CD4-positive, alpha-beta memory T cell (primary cell): ENCODE results near the gene IL17RD. TPM values are rescaled to one million over a fixed set of nuclear protein-coding genes. Genes with fewer than 3 reads are reported as not detected.

ENCODE experiments used
- CTCF ChIA-PET: fragments of 350-600 bp; sonication (Branson Sonifier 250); formaldehyde crosslinking; loops from one replicate; lab custom pipeline; 2021; ENCODE audit warnings: inconsistent platforms; ENCODE audit not compliant: partially characterized antibody; lab: Charles Lee
- POLR2A ChIA-PET: fragments of 350-600 bp; sonication (Branson Sonifier 250); formaldehyde crosslinking; loops from one replicate; lab custom pipeline; 2021; ENCODE audit not compliant: partially characterized antibody; lab: Charles Lee
- DNase-seq, 5 donors: peaks; one replicate each; pipeline versions ENCODE4 v3.0.0 to v3.0.0-alpha.2; 2020 to 2022; ENCODE audit warnings: mixed read lengths in 1 of 5
- H3K27ac ChIP-seq: one replicate; pipeline ENCODE4 v1.7.0; 2013; ENCODE audit warnings: low read depth, low read length
- H3K27me3 ChIP-seq: 2 replicates; pipeline ENCODE4 v1.7.0; 2013; ENCODE audit warnings: mild to moderate bottlenecking, low read length, moderate library complexity; ENCODE audit not compliant: insufficient read depth
- H3K36me3 ChIP-seq: 2 replicates; pipeline ENCODE4 v1.7.0; 2013; ENCODE audit warnings: mild to moderate bottlenecking, low read length, moderate library complexity; ENCODE audit not compliant: insufficient read depth
- H3K4me1 ChIP-seq: 2 replicates; pipeline ENCODE4 v1.7.0; 2013; ENCODE audit warnings: mild to moderate bottlenecking, low read length, moderate library complexity; ENCODE audit not compliant: insufficient read depth
- H3K4me3 ChIP-seq, 2 donors: one replicate each; pipeline ENCODE4 v1.7.0; 2013; ENCODE audit warnings: low read length in 2 of 2, mild to moderate bottlenecking in 1 of 2
- H3K9me3 ChIP-seq, 2 donors: one replicate each; pipeline ENCODE4 v1.7.0; 2013; ENCODE audit warnings: low read length in 2 of 2, control low read depth in 1 of 2; ENCODE audit not compliant: control insufficient read depth in 1 of 2
- H3K27ac Mint-ChIP-seq, 7 donors: one replicate each; pipeline ENCODE4 v1.8.0; 2020 to 2021; ENCODE audit warnings: mixed read lengths in 7 of 7, mild to moderate bottlenecking in 6 of 7, inconsistent platforms in 3 of 7, moderate library complexity in 3 of 7
- H3K27me3 Mint-ChIP-seq, 2 donors: one replicate each; pipeline ENCODE4 v1.8.0; 2020 to 2021; ENCODE audit warnings: mixed read lengths in 2 of 2
- H3K36me3 Mint-ChIP-seq, 2 donors: one replicate each; pipeline ENCODE4 v1.8.0; 2020 to 2021; ENCODE audit warnings: mixed read lengths in 2 of 2, inconsistent platforms in 1 of 2, mild to moderate bottlenecking in 1 of 2
- H3K4me1 Mint-ChIP-seq, 4 donors: one replicate each; pipeline ENCODE4 v1.8.0; 2020 to 2021; ENCODE audit warnings: mixed read lengths in 4 of 4, mild to moderate bottlenecking in 1 of 4
- H3K4me3 Mint-ChIP-seq, 8 donors: one replicate each; pipeline ENCODE4 v1.8.0; 2020 to 2021; ENCODE audit warnings: mixed read lengths in 8 of 8, mild to moderate bottlenecking in 7 of 8, moderate library complexity in 6 of 8, inconsistent platforms in 3 of 8
- H3K9me3 Mint-ChIP-seq, 8 donors: one replicate each; pipeline ENCODE4 v1.8.0; 2020 to 2021; ENCODE audit warnings: mixed read lengths in 8 of 8, mild to moderate bottlenecking in 5 of 8, inconsistent platforms in 3 of 8, moderate library complexity in 1 of 8
- intact Hi-C: fragments of 100-400 bp; cut with micrococcal nuclease; formaldehyde crosslinking; loops from one replicate; pipeline ENCODE4 v1.15.1; 2023
- polyA plus RNA-seq, 2 donors: library from polyadenylated mRNA; unstranded; fragments of 300-500 nt; fragmentation: Illumina TruSeq; gene quantifications; one replicate each; pipeline ENCODE4 v1.2.3, GENCODE V29; 2021
- total RNA-seq, 2 experiments: library from RNA; stranded (reverse); gene quantifications; one replicate each; pipeline ENCODE4 v1.2.3, GENCODE V29; 2021

IL17RD gene
- total and polyA plus RNA-seq, 4 experiments from 2014 or later: not detected

GRCh38 chr3:57168151-57168550 lies 3.0 kb upstream of the IL17RD start:
- H3K4me3 ChIP-seq: no peak overlapping the region
- no peaks in the 10 kb centered on the region for H3K36me3 Mint-ChIP-seq
- no peak overlapping the region for H3K27ac Mint-ChIP-seq
- peaks cover 17% of the 10 kb centered on the region for H3K27me3 ChIP-seq
- peaks cover 12% of the 10 kb centered on the region for H3K4me1 ChIP-seq
- peaks cover 36 to 49% of the 10 kb centered on the region in 2 donors for H3K27me3 Mint-ChIP-seq
- H3K27ac ChIP-seq: no peak overlapping the region
- intact Hi-C loops: no loop called here
- no peak for DNase-seq
- no peaks in the 10 kb centered on the region for H3K9me3 ChIP-seq
- ChIA-PET POLR2A (no interaction called here), CTCF (no interaction called here)
- H3K4me1 Mint-ChIP-seq: peaks cover 7 to 20% (median 11%) of the 10 kb centered on the region in 4 donors
- no peak overlapping the region for H3K4me3 Mint-ChIP-seq
- no peaks in the 10 kb centered on the region for H3K36me3 ChIP-seq
- H3K9me3 Mint-ChIP-seq: no peaks in the 10 kb centered on the region

- H3K27me3 Mint-ChIP-seq: peaks cover 46 to 57% of the 10 kb centered on the region in 2 donors
- no peaks in the 10 kb centered on the region for H3K36me3 ChIP-seq
- ChIA-PET CTCF (interaction anchor here (1.4 to 1.6 kb wide), 2 partner anchors 52 to 62 kb away, joined by 3 read pairs; no protein-coding TSS in a partner anchor), POLR2A (no interaction called here)
- no peak for DNase-seq
- no peaks in the 10 kb centered on the region for H3K36me3 Mint-ChIP-seq
- no peak overlapping the region for H3K27ac Mint-ChIP-seq
- H3K4me1 ChIP-seq: peaks cover 12% of the 10 kb centered on the region
- H3K4me3 Mint-ChIP-seq: peak overlapping the region in 3 of 8 donors; percentile 23 to 63 (median 33)
- H3K27ac ChIP-seq: no peak overlapping the region
- no peak overlapping the region for H3K4me3 ChIP-seq
- intact Hi-C loops: no loop called here
- no peaks in the 10 kb centered on the region for H3K9me3 ChIP-seq
- H3K27me3 ChIP-seq: peaks cover 17% of the 10 kb centered on the region
- H3K9me3 Mint-ChIP-seq: no peaks in the 10 kb centered on the region
- peaks cover 7 to 21% (median 15%) of the 10 kb centered on the region in 4 donors for H3K4me1 Mint-ChIP-seq
These were observed 1.5 kb upstream of the IL17RD start for GRCh38 chr3:57166660-57167059.

- H3K4me1 ChIP-seq: peaks cover 12% of the 10 kb centered on the region
- H3K36me3 ChIP-seq: no peaks in the 10 kb centered on the region
- intact Hi-C loops: no loop called here
- H3K9me3 ChIP-seq: no peaks in the 10 kb centered on the region
- H3K9me3 Mint-ChIP-seq: no peaks in the 10 kb centered on the region
- peak overlapping the region; percentile 72 to 82 (median 78) for H3K4me3 Mint-ChIP-seq
- no peak for DNase-seq
- no peak overlapping the region for H3K27ac Mint-ChIP-seq
- H3K36me3 Mint-ChIP-seq: no peaks in the 10 kb centered on the region
- CTCF ChIA-PET: interaction anchor here (0.6 to 1.6 kb wide), 3 partner anchors 53 to 473 kb away, joined by 3 read pairs; no protein-coding TSS in a partner anchor
- peaks cover 42 to 58% of the 10 kb centered on the region in 2 donors for H3K27me3 Mint-ChIP-seq
- H3K27me3 ChIP-seq: peaks cover 21% of the 10 kb centered on the region
- H3K4me3 ChIP-seq: no peak overlapping the region
- H3K4me1 Mint-ChIP-seq: peaks cover 7 to 24% (median 15%) of the 10 kb centered on the region in 4 donors
- POLR2A ChIA-PET: no interaction called here
- no peak overlapping the region for H3K27ac ChIP-seq
These were observed 488 bp upstream of the IL17RD start for GRCh38 chr3:57165641-57166040.

- H3K27ac ChIP-seq: no peak overlapping the region
- CTCF ChIA-PET: interaction anchor here (1.6 kb wide), 1 partner anchor 10 kb away, joined by 4 read pairs; no protein-coding TSS in a partner anchor
- Mint-ChIP-seq H3K4me1 (peaks cover 7 to 32% (median 13%) of the 10 kb centered on the region in 4 donors), H3K4me3 (peak overlapping the region; percentile 79 to 91 (median 87)), H3K36me3 (no peaks in the 10 kb centered on the region), H3K27me3 (peaks cover 40 to 54% of the 10 kb centered on the region in 2 donors), H3K27ac (no peak overlapping the region), H3K9me3 (no peaks in the 10 kb centered on the region)
- POLR2A ChIA-PET: no interaction called here
- intact Hi-C loops: no loop called here
- H3K4me3 ChIP-seq: peak overlapping the region in 1 of 2 donors; percentile 34
- H3K4me1 ChIP-seq: peaks cover 14% of the 10 kb centered on the region
- peaks cover 21% of the 10 kb centered on the region for H3K27me3 ChIP-seq
- peak in 1 of 5 donors; percentile 10 for DNase-seq
- H3K9me3 ChIP-seq: no peaks in the 10 kb centered on the region
- no peaks in the 10 kb centered on the region for H3K36me3 ChIP-seq
These were observed 916 bp downstream of the IL17RD start for GRCh38 chr3:57164217-57164656.

- POLR2A ChIA-PET: no interaction called here
- peaks cover 21% of the 10 kb centered on the region for H3K27me3 ChIP-seq
- H3K4me1 ChIP-seq: peaks cover 19% of the 10 kb centered on the region
- Mint-ChIP-seq H3K4me1 (peaks cover 11 to 37% (median 17%) of the 10 kb centered on the region in 4 donors), H3K9me3 (no peaks in the 10 kb centered on the region), H3K36me3 (no peaks in the 10 kb centered on the region), H3K4me3 (peak overlapping the region; percentile 79 to 91 (median 87)), H3K27ac (no peak overlapping the region), H3K27me3 (peaks cover 39 to 50% of the 10 kb centered on the region in 2 donors)
- H3K9me3 ChIP-seq: no peaks in the 10 kb centered on the region
- DNase-seq: no peak
- intact Hi-C loops: no loop called here
- CTCF ChIA-PET: interaction anchor here (1.6 kb wide), 1 partner anchor 10 kb away, joined by 4 read pairs; no protein-coding TSS in a partner anchor
- no peak overlapping the region for H3K4me3 ChIP-seq
- H3K27ac ChIP-seq: no peak overlapping the region
- H3K36me3 ChIP-seq: no peaks in the 10 kb centered on the region
These were observed 1.4 kb downstream of the IL17RD start for GRCh38 chr3:57163751-57164150.

- Mint-ChIP-seq H3K27ac (no peak overlapping the region), H3K27me3 (peaks cover 30 to 41% of the 10 kb centered on the region in 2 donors), H3K9me3 (no peaks in the 10 kb centered on the region), H3K36me3 (no peaks in the 10 kb centered on the region), H3K4me3 (no peak overlapping the region), H3K4me1 (peaks cover 13 to 39% (median 20%) of the 10 kb centered on the region in 4 donors)
- intact Hi-C loops: no loop called here
- POLR2A ChIA-PET: no interaction called here
- CTCF ChIA-PET: no interaction called here
- H3K4me1 ChIP-seq: peaks cover 20% of the 10 kb centered on the region
- H3K9me3 ChIP-seq: no peaks in the 10 kb centered on the region
- H3K4me3 ChIP-seq: no peak overlapping the region
- H3K27ac ChIP-seq: no peak overlapping the region
- no peaks in the 10 kb centered on the region for H3K36me3 ChIP-seq
- peaks cover 14% of the 10 kb centered on the region for H3K27me3 ChIP-seq
- no peak for DNase-seq
These were observed 3.2 kb downstream of the IL17RD start for GRCh38 chr3:57161915-57162314.

- Histone ChIP-seq H3K36me3 (no peaks in the 10 kb centered on the region), H3K9me3 (no peaks in the 10 kb centered on the region), H3K4me1 (peaks cover 20% of the 10 kb centered on the region), H3K4me3 (no peak overlapping the region), H3K27me3 (peaks cover 10% of the 10 kb centered on the region), H3K27ac (no peak overlapping the region)
- no peak overlapping the region for H3K27ac Mint-ChIP-seq
- ChIA-PET POLR2A (no interaction called here), CTCF (interaction anchor here (3.8 kb wide), 1 partner anchor 9 kb away, joined by 23 read pairs; no protein-coding TSS in a partner anchor)
- intact Hi-C loops: no loop called here
- DNase-seq: no peak
- H3K4me3 Mint-ChIP-seq: peak overlapping the region in 1 of 8 donors; percentile 17
- H3K9me3 Mint-ChIP-seq: no peaks in the 10 kb centered on the region
- H3K4me1 Mint-ChIP-seq: peaks cover 13 to 36% (median 20%) of the 10 kb centered on the region in 4 donors
- peaks cover 21 to 36% of the 10 kb centered on the region in 2 donors for H3K27me3 Mint-ChIP-seq
- H3K36me3 Mint-ChIP-seq: no peaks in the 10 kb centered on the region
These were observed 4.2 kb downstream of the IL17RD start for GRCh38 chr3:57160765-57161538.
